Ovary (tissue), 9 donors: ENCODE results near the gene C8G. TPM values are rescaled to one million over a fixed set of nuclear protein-coding genes. Genes with fewer than 3 reads are reported as not detected.

Experiments used
- DNase-seq, 5 donors: peaks; one replicate each; pipeline ENCODE4 v3.0.0-alpha.2; 2019 to 2020
- H3K27ac ChIP-seq, 2 donors: fragments of 200-600 bp; one replicate each; pipeline versions ENCODE4 v1.5.1 to v1.8.0; 2019 to 2022
- H3K27me3 ChIP-seq: fragments of 200-600 bp; one replicate; pipeline ENCODE4 v1.8.0; 2022
- H3K36me3 ChIP-seq: fragments of 200-600 bp; sonication (generic); one replicate; pipeline ENCODE4 v1.5.1; 2019
- H3K4me1 ChIP-seq: one replicate; pipeline ENCODE4 v1.8.1; 2013; ENCODE audit warnings: mild to moderate bottlenecking, moderate library complexity; ENCODE audit not compliant: insufficient read depth
- H3K4me3 ChIP-seq: fragments of 200-600 bp; sonication (generic); one replicate; pipeline ENCODE4 v1.5.1; 2017
- H3K9me3 ChIP-seq, 2 donors: fragments of 200-600 bp in 1 of 2; sonication (generic) in 1 of 2; one replicate each; pipeline versions ENCODE4 v1.5.1 to v1.8.1; 2013 to 2019; ENCODE audit warnings: mild to moderate bottlenecking in 1 of 2, moderate library complexity in 1 of 2
- EP300 ChIP-seq: sonication (generic); formaldehyde crosslinking; IDR thresholded peaks from one replicate; pipeline ENCODE4 v1.6.1; 2017; ENCODE audit warnings: antibody characterized with exemption
- POLR2A ChIP-seq: fragments of 450-650 bp; IDR thresholded peaks from one replicate; pipeline ENCODE4 v1.6.1; 2017; ENCODE audit warnings: antibody characterized with exemption, mild to moderate bottlenecking, moderate library complexity
- WGBS, 3 donors: extraction: QIAGEN DNeasy Blood & Tissue Kit in 1 of 3; methylation state at CpG; one replicate each; pipeline versions ENCODE4 v1.1.5 to v1.1.7; 2013 to 2017; 5-methylcytosine and 5-hydroxymethylcytosine counted together
- intact Hi-C, 4 donors: fragments of 100-400 bp; cut with DNase I; formaldehyde crosslinking; loops; one replicate each; pipeline versions ENCODE4 v1.11.0 to v1.15.1; 2022 to 2023
- polyA plus RNA-seq, 2 donors: library from polyadenylated mRNA; stranded (reverse); fragments of 200-250 nt in 1 of 2; fragments of 350-450 nt in 1 of 2; fragmentation: Illumina TruSeq in 1 of 2; extraction: RNeasy Lipid Tissue Mini Kit (QIAGEN cat#74804) in 1 of 2; gene quantifications; one replicate each; pipeline ENCODE4 v1.2.3, GENCODE V29; 2013 to 2014
- total RNA-seq, 7 donors: library from RNA; depleted of rRNA in 2 of 7; stranded (reverse); fragments of >200 nt in 2 of 7; fragmentation: NEBNext Ultra II Directional in 3 of 7; extraction: Animal tissue kit (Norgen Biotek cat#: 25700) in 3 of 7; gene quantifications; one replicate each; pipeline versions ENCODE4 v1.1.0 to v1.2.4, GENCODE V29; 2016 to 2023
- TF ChIP-seq, protein P1 (sequence below), 3 donors: fragments of 450-650 bp in 2 of 3; fragments of 200-600 bp in 1 of 3; IDR thresholded peaks; one replicate each; pipeline versions ENCODE4 v1.5.1 to v1.8.0; 2016 to 2022; ENCODE audit warnings: antibody characterized with exemption in 3 of 3, mild to moderate bottlenecking in 1 of 3
- donor health status: DM: no; HTN: no; CAD: no; lungs with moderate emphysema.
- donor health status: DM: no; HTN: no; CAD: no.
- donor health status: Bipolar disorder and iron deficiency.
- donor health status: DM: yes; HTN: yes; CAD: no.
- donor health status: DM: no; HTN: no; CAD: no.
- donor health status: DM: yes; HTN: yes; CAD: no.

The C8G gene
- total and polyA plus RNA-seq, 9 donors = 0.38 to 1.00 TPM; not detected in 7

GRCh38 chr9:136917902-136918301 lies 27.1 kb upstream of the C8G start:
- H3K9me3 ChIP-seq = no peaks in the 10 kb centered on the region
- TF ChIP-seq EP300 = no peak
- no peak for TF ChIP-seq POLR2A
- TF ChIP-seq, protein P1, sequence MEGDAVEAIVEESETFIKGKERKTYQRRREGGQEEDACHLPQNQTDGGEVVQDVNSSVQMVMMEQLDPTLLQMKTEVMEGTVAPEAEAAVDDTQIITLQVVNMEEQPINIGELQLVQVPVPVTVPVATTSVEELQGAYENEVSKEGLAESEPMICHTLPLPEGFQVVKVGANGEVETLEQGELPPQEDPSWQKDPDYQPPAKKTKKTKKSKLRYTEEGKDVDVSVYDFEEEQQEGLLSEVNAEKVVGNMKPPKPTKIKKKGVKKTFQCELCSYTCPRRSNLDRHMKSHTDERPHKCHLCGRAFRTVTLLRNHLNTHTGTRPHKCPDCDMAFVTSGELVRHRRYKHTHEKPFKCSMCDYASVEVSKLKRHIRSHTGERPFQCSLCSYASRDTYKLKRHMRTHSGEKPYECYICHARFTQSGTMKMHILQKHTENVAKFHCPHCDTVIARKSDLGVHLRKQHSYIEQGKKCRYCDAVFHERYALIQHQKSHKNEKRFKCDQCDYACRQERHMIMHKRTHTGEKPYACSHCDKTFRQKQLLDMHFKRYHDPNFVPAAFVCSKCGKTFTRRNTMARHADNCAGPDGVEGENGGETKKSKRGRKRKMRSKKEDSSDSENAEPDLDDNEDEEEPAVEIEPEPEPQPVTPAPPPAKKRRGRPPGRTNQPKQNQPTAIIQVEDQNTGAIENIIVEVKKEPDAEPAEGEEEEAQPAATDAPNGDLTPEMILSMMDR (IDR thresholded peaks at IDR 0.05) = no peak
- DNase-seq = no peak
- H3K27ac ChIP-seq = no peak overlapping the region
- H3K4me3 ChIP-seq = no peak overlapping the region
- H3K4me1 ChIP-seq = no peaks in the 10 kb centered on the region
- no peaks in the 10 kb centered on the region for H3K36me3 ChIP-seq
- intact Hi-C loops = no loop called here
- no peaks in the 10 kb centered on the region for H3K27me3 ChIP-seq
- 82 to 88% (median 84%) methylated on average over 11 of the region's 11 CpGs for WGBS, 3 donors

DNA sequence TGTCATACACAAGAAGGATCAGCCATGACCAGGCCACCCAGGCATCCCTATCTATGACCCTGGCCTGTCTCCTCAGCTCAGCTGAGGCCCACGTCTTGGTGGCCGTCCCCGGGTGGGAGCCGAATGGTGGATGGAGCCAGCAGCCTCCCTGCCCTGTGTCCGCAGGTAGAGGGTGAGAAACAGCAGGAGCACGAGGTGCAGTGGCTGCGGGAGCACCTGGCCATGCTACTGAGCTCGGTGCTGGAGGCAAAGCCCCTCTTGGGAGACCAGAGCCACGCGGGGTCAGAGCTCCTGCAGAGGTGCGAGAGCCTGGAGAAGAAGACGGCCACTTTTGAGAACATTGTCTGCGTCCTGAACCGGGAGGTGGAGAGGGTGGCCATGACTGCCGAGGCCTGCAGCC lies 25.0 kb upstream of the C8G start:
- intact Hi-C loops = no loop called here
- H3K27ac ChIP-seq = no peak overlapping the region
- no peaks in the 10 kb centered on the region for H3K36me3 ChIP-seq
- no peak overlapping the region for H3K4me3 ChIP-seq
- no peaks in the 10 kb centered on the region for H3K4me1 ChIP-seq
- no peaks in the 10 kb centered on the region for H3K27me3 ChIP-seq
- TF ChIP-seq, protein P1 (IDR thresholded peaks at IDR 0.05) = no peak
- TF ChIP-seq POLR2A (no peak), EP300 (no peak)
- H3K9me3 ChIP-seq = no peaks in the 10 kb centered on the region
- DNase-seq = no peak
- 94 to 96% (median 95%) methylated on average over 15 of the region's 15 CpGs for WGBS, 3 donors

DNA sequence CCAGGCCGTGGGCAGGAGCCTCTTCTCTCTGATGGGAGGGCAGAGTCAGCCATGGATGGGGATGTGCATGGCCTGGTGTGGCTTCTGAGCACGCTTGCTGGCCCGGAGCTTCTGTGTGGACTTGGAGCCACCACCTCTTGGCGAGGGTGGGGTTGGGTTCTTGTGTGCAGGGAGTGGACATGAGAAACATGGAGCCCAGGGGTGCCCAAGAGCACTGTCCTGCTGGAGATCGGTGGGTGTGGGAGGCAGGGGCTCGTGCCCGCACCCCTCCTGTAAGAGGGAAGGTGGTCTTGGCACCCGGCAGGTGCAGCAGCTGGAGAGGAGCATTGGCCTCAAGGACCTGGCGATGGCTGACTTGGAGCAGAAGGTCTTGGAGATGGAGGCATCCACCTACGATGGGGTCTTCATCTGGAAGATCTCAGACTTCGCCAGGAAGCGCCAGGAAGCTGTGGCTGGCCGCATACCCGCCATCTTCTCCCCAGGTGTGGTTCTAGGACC lies 24.3 kb upstream of the C8G start:
- intact Hi-C loops = no loop called here
- TF ChIP-seq POLR2A (no peak), EP300 (no peak)
- TF ChIP-seq, protein P1 (IDR thresholded peaks at IDR 0.05) = no peak

DNA sequence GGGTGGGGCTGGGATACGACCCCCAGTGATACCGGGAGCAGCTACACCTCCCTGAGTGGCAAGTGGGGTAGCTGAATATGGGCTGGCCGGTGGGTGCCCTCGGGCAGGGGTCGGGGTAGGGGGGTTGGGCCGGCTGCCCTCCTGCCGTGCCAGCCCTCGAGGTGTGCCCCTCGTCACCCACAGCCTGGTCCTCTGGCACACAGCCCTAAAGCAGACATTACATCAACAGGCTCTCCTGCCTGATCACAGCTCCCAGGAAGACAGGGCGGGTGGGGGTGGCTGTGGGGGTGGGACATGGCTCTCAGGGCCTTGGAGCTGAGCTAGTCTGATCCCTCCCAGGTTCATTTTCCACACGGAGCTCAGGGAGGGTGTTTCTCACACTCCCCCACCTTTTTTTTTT lies 23.7 kb upstream of the C8G start:
- Histone ChIP-seq H3K27me3 (no peaks in the 10 kb centered on the region), H3K9me3 (no peaks in the 10 kb centered on the region), H3K36me3 (no peaks in the 10 kb centered on the region), H3K27ac (no peak overlapping the region), H3K4me1 (no peaks in the 10 kb centered on the region), H3K4me3 (no peak overlapping the region)
- no peak for DNase-seq
- intact Hi-C loops = no loop called here
- TF ChIP-seq POLR2A = no peak
- TF ChIP-seq, protein P1 (IDR thresholded peaks at IDR 0.05) = no peak
- 66 to 86% (median 78%) methylated on average over 7 to 11 of the region's 11 CpGs for WGBS, 3 donors

More for the DNA sequence above, 24.3 kb upstream of the C8G start:
- no peaks in the 10 kb centered on the region for H3K36me3 ChIP-seq
- H3K4me1 ChIP-seq = no peaks in the 10 kb centered on the region
- DNase-seq = no peak
- H3K9me3 ChIP-seq = no peaks in the 10 kb centered on the region
- WGBS, 3 donors = 92 to 96% (median 96%) methylated on average over 12 to 14 of the region's 14 CpGs
- H3K27me3 ChIP-seq = no peaks in the 10 kb centered on the region
- no peak overlapping the region for H3K4me3 ChIP-seq
- H3K27ac ChIP-seq = no peak overlapping the region
